DOHH2 (cell line): Measurements from ENCODE around the gene MED26.

ENCODE experiments used
- CTCF ChIP-seq: fragments of 200-600 bp; sonication (generic); IDR thresholded peaks from one replicate; pipeline ENCODE4 v1.5.1; 2014; ENCODE audit warnings: antibody characterized with exemption, mild to moderate bottlenecking, low read depth, low read length; ENCODE audit not compliant: poor library complexity, severe bottlenecking
- EZH2phosphoT487 ChIP-seq: fragments of 200-600 bp; sonication (generic); IDR thresholded peaks from 2 replicates; pipeline ENCODE4 v1.6.1; 2017; ENCODE audit warnings: borderline replicate concordance, mild to moderate bottlenecking, antibody characterized with exemption, low read length, moderate library complexity, mixed read lengths

GRCh38 chr19:16661480-16662034, 33.6 kb upstream of the MED26 start:
- TF ChIP-seq CTCF: no peak
- TF ChIP-seq EZH2phosphoT487: no peak
